ENCODE data around the gene IFRD2. TPM values are rescaled to one million over a fixed set of nuclear protein-coding genes. Genes with fewer than 3 reads are reported as not detected.
A peak's percentile ranks its signal among the peaks of the same experiment; 100 is the strongest.
"Not testable (repeated sequence)": the region's sequence is repeated elsewhere in the genome, so short reads cannot be mapped to it uniquely, and the experiment has no call there.

Gene IFRD2
- total RNA-seq, 3 donors from 2014 or later = 50.4 to 82.3 (median 72.7) TPM

DNA sequence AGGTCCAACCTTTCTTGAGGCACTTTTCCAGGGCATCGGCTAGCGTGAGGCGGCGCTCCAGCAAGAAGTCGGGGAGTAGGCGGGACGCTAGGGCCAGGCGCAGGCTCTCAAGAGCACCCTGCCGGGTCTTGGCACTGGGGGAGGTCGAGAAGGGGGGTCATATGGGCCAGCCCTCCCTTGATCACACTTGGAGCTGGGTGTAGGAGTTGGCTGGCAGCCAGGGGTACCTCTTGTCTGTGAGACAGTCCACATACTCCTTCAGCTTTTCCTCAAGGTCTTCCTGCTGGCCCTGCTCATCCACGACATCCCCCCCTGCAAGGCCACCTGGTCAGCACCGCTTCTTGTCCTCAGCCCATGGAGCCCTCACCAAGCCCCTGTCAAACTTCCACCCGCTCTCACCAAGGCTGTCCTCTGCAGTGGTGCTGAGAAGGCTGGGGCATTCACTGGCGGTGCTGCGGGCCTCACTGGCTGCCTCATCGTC, 2.0 kb downstream of the IFRD2 start:
- Histone ChIP-seq H3K9me3 (no peaks in the 10 kb centered on the region), H3K4me3 (no peak overlapping the region), H3K27me3 (no peaks in the 10 kb centered on the region), H3K27ac (peak overlapping the region in 1 of 2 donors; percentile 12), H3K36me3 (no peaks in the 10 kb centered on the region), H3K4me1 (peaks cover 5% of the 10 kb centered on the region in 2 donors)
- no peak for DNase-seq (ENCODE audit: low spot score in 2 of 2)
- TF ChIP-seq POLR2A (IDR thresholded peaks at IDR 0.05) = no peak
- TF ChIP-seq CTCF (IDR thresholded peaks at IDR 0.05) = no peak
- TF ChIP-seq POLR2AphosphoS5 (IDR thresholded peaks at IDR 0.05) = no peak
- intact Hi-C loops (cut with DNase I; ENCODE audit: low total_unique reads) = no loop called here

DNA sequence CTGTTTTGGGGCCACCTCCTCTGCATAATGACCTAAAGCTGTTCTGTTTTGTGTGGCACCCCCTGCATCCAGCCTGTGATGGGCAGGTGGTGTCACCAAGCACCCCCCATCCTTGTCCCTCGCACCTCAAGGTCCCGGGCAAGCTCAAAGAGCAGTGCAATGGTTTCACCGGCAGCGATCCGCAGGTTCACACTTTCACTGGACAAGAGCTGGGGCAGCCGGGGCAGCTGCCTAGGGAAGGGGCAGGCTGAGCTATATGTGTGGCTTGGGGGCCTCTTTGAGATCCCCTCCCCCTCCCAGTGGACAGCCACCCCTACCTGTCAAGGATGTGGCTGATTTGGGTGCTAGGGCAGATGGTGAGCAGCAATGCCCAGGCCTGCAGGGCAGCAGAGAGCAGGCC, 3.1 kb downstream of the IFRD2 start:
- no peak overlapping the region for H3K27ac ChIP-seq
- peaks cover 5% of the 10 kb centered on the region in 2 donors for H3K4me1 ChIP-seq
- intact Hi-C loops (cut with DNase I; ENCODE audit: low total_unique reads) = no loop called here
- no peak for TF ChIP-seq CTCF (IDR thresholded peaks at IDR 0.05)
- H3K36me3 ChIP-seq = no peaks in the 10 kb centered on the region
- no peak for DNase-seq (ENCODE audit: low spot score in 2 of 2)
- H3K27me3 ChIP-seq = no peaks in the 10 kb centered on the region
- H3K4me3 ChIP-seq = no peak overlapping the region
- no peaks in the 10 kb centered on the region for H3K9me3 ChIP-seq

DNA sequence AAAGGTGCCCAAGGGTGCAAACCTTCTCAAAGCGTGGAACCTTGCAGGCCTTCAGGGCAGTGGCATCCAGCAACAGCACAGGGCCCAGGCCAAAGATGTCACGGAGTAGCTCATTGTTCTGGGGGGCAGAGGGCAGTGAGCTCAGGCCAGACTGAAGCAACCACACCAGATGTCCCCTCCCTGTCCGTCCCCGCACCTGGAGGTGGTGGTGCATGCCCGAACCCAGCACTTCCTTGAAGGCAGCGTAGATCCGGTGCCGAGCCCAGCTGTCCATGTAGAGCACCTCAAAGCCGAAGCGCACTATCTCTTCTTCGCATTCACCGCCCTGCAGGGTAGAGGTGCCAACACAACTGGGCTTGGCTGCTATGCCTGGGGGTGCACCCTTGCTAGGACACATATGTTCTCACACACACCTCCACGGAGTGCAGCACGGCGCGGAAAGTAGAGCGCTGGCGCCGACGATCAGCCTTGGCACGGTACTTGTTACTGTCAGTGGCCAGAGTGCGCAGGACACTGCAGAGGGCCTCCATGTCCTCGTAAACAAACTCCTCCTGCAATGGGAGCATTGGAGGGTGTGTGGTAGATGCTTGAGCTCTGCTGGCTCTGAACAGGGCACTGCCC, 3.7 kb downstream of the IFRD2 start:
- no peak overlapping the region for H3K27ac ChIP-seq
- no peaks in the 10 kb centered on the region for H3K9me3 ChIP-seq
- intact Hi-C loops (cut with DNase I; ENCODE audit: low total_unique reads) = no loop called here
- H3K36me3 ChIP-seq = no peaks in the 10 kb centered on the region
- peaks cover 5% of the 10 kb centered on the region in 2 donors for H3K4me1 ChIP-seq
- no peak overlapping the region for H3K4me3 ChIP-seq
- H3K27me3 ChIP-seq = no peaks in the 10 kb centered on the region
- no peak for TF ChIP-seq CTCF (IDR thresholded peaks at IDR 0.05)
- TF ChIP-seq POLR2AphosphoS5 (IDR thresholded peaks at IDR 0.05) = no peak
- no peak for TF ChIP-seq POLR2A (IDR thresholded peaks at IDR 0.05)
- DNase-seq (ENCODE audit: low spot score in 2 of 2) = no peak

DNA sequence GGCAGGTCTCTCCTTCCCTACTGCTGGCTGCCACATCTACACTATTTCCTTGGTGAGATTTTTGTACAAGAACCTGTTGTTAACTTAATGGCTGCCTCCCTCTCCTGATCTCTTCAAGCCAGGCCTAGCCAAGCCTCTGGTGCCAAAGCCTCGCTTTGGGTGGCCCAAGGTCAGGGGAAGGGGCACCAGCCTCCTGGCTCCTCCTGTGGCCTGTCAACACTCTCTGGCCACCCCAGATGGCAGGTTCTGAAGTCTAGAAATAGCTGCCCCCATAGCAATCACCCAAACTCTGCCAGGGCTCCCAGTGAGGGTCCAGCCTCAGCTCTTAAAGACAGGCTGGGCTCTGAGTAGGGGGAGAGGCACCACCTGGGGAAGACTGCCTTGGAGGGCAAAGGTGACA, 5.0 kb downstream of the IFRD2 start:
- intact Hi-C loops (cut with DNase I; ENCODE audit: low total_unique reads) = no loop called here
- TF ChIP-seq CTCF (IDR thresholded peaks at IDR 0.05) (no peak), POLR2AphosphoS5 (IDR thresholded peaks at IDR 0.05) (no peak), POLR2A (IDR thresholded peaks at IDR 0.05) (no peak)
- no peak for DNase-seq (ENCODE audit: low spot score in 2 of 2)
- Histone ChIP-seq H3K4me3 (no peak overlapping the region), H3K4me1 (peaks cover 0 to 5% of the 10 kb centered on the region in 2 donors), H3K9me3 (no peaks in the 10 kb centered on the region), H3K36me3 (no peaks in the 10 kb centered on the region), H3K27ac (no peak overlapping the region), H3K27me3 (no peaks in the 10 kb centered on the region)

- Histone ChIP-seq H3K27ac (no peak overlapping the region), H3K4me3 (no peak overlapping the region), H3K9me3 (no peaks in the 10 kb centered on the region), H3K36me3 (no peaks in the 10 kb centered on the region), H3K27me3 (no peaks in the 10 kb centered on the region), H3K4me1 (peaks cover 0 to 5% of the 10 kb centered on the region in 2 donors)
- TF ChIP-seq POLR2A (IDR thresholded peaks at IDR 0.05) (no peak), CTCF (IDR thresholded peaks at IDR 0.05) (no peak), POLR2AphosphoS5 (IDR thresholded peaks at IDR 0.05) (no peak)
- DNase-seq (ENCODE audit: low spot score in 2 of 2) = no peak
- intact Hi-C loops (cut with DNase I; ENCODE audit: low total_unique reads) = no loop called here
Observed at GRCh38 chr3:50286322-50287227, 5.7 kb downstream of the IFRD2 start.

GRCh38 chr3:50284121-50284520, 8.1 kb downstream of the IFRD2 start:
- DNase-seq (ENCODE audit: low spot score in 2 of 2); H3K4me1 ChIP-seq; H3K36me3 ChIP-seq; intact Hi-C loops (cut with DNase I; ENCODE audit: low total_unique reads); H3K9me3 ChIP-seq; H3K4me3 ChIP-seq; H3K27me3 ChIP-seq; H3K27ac ChIP-seq: not testable (repeated sequence)
